Endothelial cell of umbilical vein (primary cell): ENCODE measurements around the gene TIMMDC1. TPM values are rescaled to one million over a fixed set of nuclear protein-coding genes. Genes with fewer than 3 reads are reported as not detected.

Experiments used
- BruUV-seq: library from RNA; stranded (reverse); fragments of 400-500 nt; replicated peaks from 2 replicates; lab custom pipeline; 2021; lab: Mats Ljungman, UMichigan
- CTCF ChIA-PET: fragments of 300-600, 350-600 bp; sonication (Branson Sonifier 250); formaldehyde crosslinking; loops from one replicate; lab custom pipeline; 2021; ENCODE audit warnings: antibody characterized with exemption, inconsistent platforms; lab: Charles Lee
- POLR2A ChIA-PET: fragments of 300-600, 350-600 bp; sonication (Branson Sonifier 250); formaldehyde crosslinking; loops from one replicate; lab custom pipeline; 2021; ENCODE audit warnings: antibody characterized with exemption, inconsistent platforms; lab: Charles Lee
- DNase-seq: peaks from one replicate; pipeline ENCODE4 v3.0.0-alpha.2; 2011; ENCODE audit warnings: low read depth, low spot score
- FAIRE-seq: peaks from 2 replicates; lab custom pipeline; 2011; peaks lifted over from hg19 to GRCh38; lab: Jason Lieb, UNC
- H2AFZ ChIP-seq: 2 replicates; pipeline ENCODE4 v1.6.0; 2012; ENCODE audit warnings: low read depth, low read length, control low read depth, inconsistent platforms
- H3K27ac ChIP-seq: 2 replicates; pipeline ENCODE4 v1.5.1; 2011; ENCODE audit warnings: low read depth, mild to moderate bottlenecking, control low read depth, low read length, moderate library complexity; ENCODE audit not compliant: insufficient read depth
- H3K27me3 ChIP-seq, 2 experiments: 2 replicates each; pipeline versions ENCODE4 v1.6.0 to v1.6.1; 2011; ENCODE audit warnings: low read length in 2 of 2, mixed read lengths in 1 of 2; ENCODE audit not compliant: control insufficient read depth in 2 of 2, insufficient read depth in 2 of 2
- H3K36me3 ChIP-seq, 2 experiments: 2 replicates in 1 of 2; 3 replicates in 1 of 2; pipeline ENCODE4 v1.5.1; 2011; ENCODE audit warnings: low read length in 2 of 2, mild to moderate bottlenecking in 1 of 2, moderate library complexity in 1 of 2; ENCODE audit not compliant: control insufficient read depth in 2 of 2, insufficient read depth in 2 of 2; ENCODE audit errors: extremely low read depth in 1 of 2
- H3K4me1 ChIP-seq: 3 replicates; pipeline ENCODE4 v1.5.1; 2011; ENCODE audit warnings: mild to moderate bottlenecking, low read length; ENCODE audit not compliant: control insufficient read depth, insufficient read depth; ENCODE audit errors: extremely low read depth
- H3K4me2 ChIP-seq: 2 replicates; pipeline ENCODE4 v1.6.1; 2011; ENCODE audit warnings: low read length, control low read depth, mixed read lengths; ENCODE audit not compliant: insufficient read depth
- H3K4me3 ChIP-seq, 3 experiments: fragments of 200-600 bp in 1 of 3; sonication (generic), shearing (Covaris generic) in 1 of 3; replicated peaks in 1 of 3; 2 replicates each; pipeline ENCODE4 v1.5.1; 2011 to 2016; ENCODE audit warnings: control low read depth in 3 of 3, low read length in 3 of 3, mild to moderate bottlenecking in 2 of 3, inconsistent platforms in 1 of 3, low read depth in 1 of 3, moderate library complexity in 1 of 3; ENCODE audit not compliant: insufficient read depth in 1 of 3
- H3K79me2 ChIP-seq: 2 replicates; pipeline ENCODE4 v1.6.0; 2012; ENCODE audit warnings: low read length, inconsistent platforms; ENCODE audit not compliant: control insufficient read depth, insufficient read depth
- H3K9ac ChIP-seq: replicated peaks from 2 replicates; pipeline ENCODE3; 2011; ENCODE audit warnings: low read length, control low read depth; ENCODE audit not compliant: insufficient read depth; ENCODE audit errors: extremely low read depth
- H3K9me1 ChIP-seq: replicated peaks from 3 replicates; pipeline ENCODE4 v1.6.0; 2011; ENCODE audit warnings: mild to moderate bottlenecking, low read length; ENCODE audit not compliant: control insufficient read depth, insufficient read depth; ENCODE audit errors: extremely low read depth
- H3K9me3 ChIP-seq: replicated peaks from 2 replicates; pipeline ENCODE4 v1.5.1; 2012; ENCODE audit warnings: low read length, inconsistent platforms; ENCODE audit not compliant: control insufficient read depth, insufficient read depth
- H4K20me1 ChIP-seq: replicated peaks from 2 replicates; pipeline ENCODE3; 2011; ENCODE audit warnings: mild to moderate bottlenecking, low read length; ENCODE audit not compliant: control insufficient read depth, insufficient read depth; ENCODE audit errors: extremely low read depth
- CTCF ChIP-seq, 2 donors: IDR thresholded peaks; 1 replicate in 1 of 2; 2 replicates in 1 of 2; pipeline ENCODE4 v1.5.1; 2011; ENCODE audit warnings: low read length in 2 of 2, mild to moderate bottlenecking in 2 of 2, moderate library complexity in 2 of 2, control low read depth in 1 of 2, inconsistent platforms in 1 of 2, low read depth in 1 of 2; ENCODE audit not compliant: insufficient read depth in 1 of 2; ENCODE audit errors: extremely low read depth in 1 of 2
- EZH2 ChIP-seq: IDR thresholded peaks from 2 replicates; pipeline ENCODE4 v1.6.1; 2012; ENCODE audit warnings: borderline replicate concordance, low read depth, mild to moderate bottlenecking, moderate library complexity, low read length, inconsistent platforms; ENCODE audit not compliant: severe bottlenecking
- FOS ChIP-seq: IDR thresholded peaks from 2 replicates; pipeline ENCODE4 v1.6.1; 2011; ENCODE audit warnings: mild to moderate bottlenecking, low read length, moderate library complexity, borderline replicate concordance; ENCODE audit not compliant: insufficient read depth
- GATA2 ChIP-seq: IDR thresholded peaks from 2 replicates; pipeline ENCODE4 v1.7.0; 2011; ENCODE audit warnings: low read depth, mild to moderate bottlenecking, moderate library complexity, mixed read lengths, low read length; ENCODE audit not compliant: insufficient read length, insufficient read depth
- JUN ChIP-seq: IDR thresholded peaks from 2 replicates; pipeline ENCODE4 v1.6.1; 2011; ENCODE audit warnings: borderline replicate concordance, low read depth; ENCODE audit not compliant: insufficient read length, insufficient read depth
- MYC ChIP-seq: IDR thresholded peaks from one replicate; pipeline ENCODE4 v1.6.1; 2011; ENCODE audit warnings: mild to moderate bottlenecking, low read depth, low read length
- POLR2A ChIP-seq: IDR thresholded peaks from 2 replicates; pipeline ENCODE4 v1.6.1; 2012; ENCODE audit warnings: low read depth, mild to moderate bottlenecking, control low read depth, low read length
- POLR2AphosphoS5 ChIP-seq: IDR thresholded peaks from 2 replicates; pipeline ENCODE4 v1.6.1; 2012; ENCODE audit warnings: low read depth, mild to moderate bottlenecking, control low read depth, low read length, moderate library complexity; ENCODE audit not compliant: insufficient read depth
- dilution Hi-C: fragments of 300-500 bp; cut with MboI; formaldehyde crosslinking; loops from one replicate; pipeline ENCODE4 v1.15.0; 2019; ENCODE audit warnings: low sequenced_read_pairs; ENCODE audit not compliant: extremely low pct_ligation_motif_present
- intact Hi-C: fragments of 100-400 bp; cut with micrococcal nuclease; formaldehyde crosslinking; loops from one replicate; pipeline ENCODE4 v1.10.0; 2022
- polyA plus RNA-seq, 4 experiments: library from polyadenylated mRNA; depleted of rRNA in 3 of 4; stranded (reverse) in 3 of 4; unstranded in 1 of 4; fragments of >200 nt; gene quantifications; 2 replicates each; pipeline versions ENCODE4 v1.2.1 to v1.2.3, GENCODE V29; 2011 to 2012; ENCODE audit warnings: missing spikeins in 1 of 4
- total RNA-seq: library from RNA; stranded (reverse); gene quantifications from 2 replicates; pipeline ENCODE4 v1.2.3, GENCODE V29; 2021
- TF ChIP-seq, protein P1 (sequence below): IDR thresholded peaks from 2 replicates; pipeline ENCODE4 v1.6.1; 2011; ENCODE audit not compliant: insufficient read depth, insufficient read length

Gene TIMMDC1
- total and polyA plus RNA-seq, 2 donors (not counting 3 experiments of a cell fraction or from before 2014, with no cell fraction given): 49.2 to 76.2 TPM

DNA sequence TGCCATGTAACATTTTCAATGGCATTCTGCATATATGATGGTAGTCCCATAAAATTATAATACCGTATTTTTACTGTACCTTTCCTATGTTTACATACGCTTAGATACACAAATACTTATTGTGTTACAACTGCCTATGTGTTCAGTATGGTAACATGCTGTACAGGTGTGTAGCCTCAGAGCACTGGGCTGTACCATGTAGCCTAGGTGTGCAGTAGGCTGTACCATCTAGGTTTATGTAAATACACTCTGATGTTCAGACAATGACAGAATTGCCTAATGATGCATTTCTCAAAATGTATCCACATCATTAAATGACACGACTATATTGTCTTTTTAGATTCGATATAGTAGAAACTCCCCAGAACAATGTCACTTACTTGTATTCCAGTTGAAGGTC is 38.4 kb downstream of the TIMMDC1 start:
- intact Hi-C loops (no loop called here), dilution Hi-C loops (no loop called here)
- DNase-seq (no peak), FAIRE-seq (no peak)
- no TSS peak for BruUV-seq
- ChIA-PET CTCF (interaction anchor here (1.1 to 1.2 kb wide), 2 partner anchors 11 to 12 kb away, joined by 3 to 4 read pairs; no protein-coding TSS in a partner anchor), POLR2A (no interaction called here)
- no peak overlapping the region for H3K27ac ChIP-seq
- H4K20me1 ChIP-seq: no peaks in the 10 kb centered on the region
- no peaks in the 10 kb centered on the region for H3K36me3 ChIP-seq
- H3K4me2 ChIP-seq: no peak overlapping the region
- H2AFZ ChIP-seq: no peak overlapping the region
- H3K27me3 ChIP-seq: peaks cover 0 to 4% of the 10 kb centered on the region in 2 experiments
- H3K9me1 ChIP-seq: no peaks in the 10 kb centered on the region
- H3K4me3 ChIP-seq: no peak overlapping the region
- no peaks in the 10 kb centered on the region for H3K79me2 ChIP-seq
- H3K9me3 ChIP-seq: no peaks in the 10 kb centered on the region
- no peak overlapping the region for H3K9ac ChIP-seq
- H3K4me1 ChIP-seq: no peaks in the 10 kb centered on the region
- TF ChIP-seq POLR2AphosphoS5 (no peak), EZH2 (no peak), MYC (no peak), FOS (no peak), JUN (no peak), POLR2A (no peak), CTCF (IDR thresholded peaks at IDR 0.05; ENCODE audit: extremely low read depth in 1 of 2, insufficient read depth in 1 of 2, low read depth in 1 of 2, low read length in 2 of 2) (no peak), GATA2 (no peak)
- TF ChIP-seq, protein P1, sequence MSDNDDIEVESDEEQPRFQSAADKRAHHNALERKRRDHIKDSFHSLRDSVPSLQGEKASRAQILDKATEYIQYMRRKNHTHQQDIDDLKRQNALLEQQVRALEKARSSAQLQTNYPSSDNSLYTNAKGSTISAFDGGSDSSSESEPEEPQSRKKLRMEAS: no peak
